Neural cell (in vitro differentiated cells): ENCODE data around the gene DIP2C.

Experiments used
- CTCF ChIP-seq: fragments of 450-650 bp; IDR thresholded peaks from 2 replicates; pipeline ENCODE4 v1.5.1; 2014; ENCODE audit warnings: antibody characterized with exemption, mild to moderate bottlenecking, moderate library complexity; ENCODE audit not compliant: poor library complexity, severe bottlenecking
- EP300 ChIP-seq: fragments of 450-650 bp; conservative IDR thresholded peaks from 2 replicates; pipeline ENCODE4 v1.6.1; 2014; ENCODE audit warnings: antibody characterized with exemption, mild to moderate bottlenecking, moderate library complexity; ENCODE audit not compliant: poor library complexity, severe bottlenecking
- POLR2AphosphoS5 ChIP-seq: IDR thresholded peaks from 2 replicates; pipeline ENCODE4 v1.6.1; 2012

GRCh38 chr10:283140-283479 lies 406.4 kb downstream of the DIP2C start:
- no peak for TF ChIP-seq EP300
- TF ChIP-seq CTCF, result no peak
- no peak for TF ChIP-seq POLR2AphosphoS5
